BE2C (cell line): Measurements from ENCODE around the gene ASPG.

Experiments
- DNase-seq: peaks from one replicate; pipeline ENCODE4 v3.0.0-alpha.2; 2020
- H3K27me3 ChIP-seq: fragments of 250-450 bp; sonication (Bioruptor Pico); 2 replicates; pipeline ENCODE4 v1.5.1; 2020; ENCODE audit warnings: mild to moderate bottlenecking
- H3K36me3 ChIP-seq: fragments of 250-450 bp; sonication (Bioruptor Pico); 2 replicates; pipeline ENCODE4 v1.5.1; 2020; ENCODE audit warnings: mild to moderate bottlenecking
- H3K4me1 ChIP-seq: fragments of 250-450 bp; sonication (Bioruptor Pico); 2 replicates; pipeline ENCODE4 v1.5.1; 2020
- H3K4me3 ChIP-seq: 2 replicates; pipeline ENCODE4 v1.5.1; 2011; ENCODE audit warnings: low read depth, low read length
- H3K9me3 ChIP-seq: fragments of 250-450 bp; sonication (Bioruptor Pico); 2 replicates; pipeline ENCODE4 v1.5.1; 2020
- CTCF ChIP-seq: IDR thresholded peaks from 2 replicates; pipeline ENCODE4 v1.5.1; 2012; ENCODE audit warnings: mild to moderate bottlenecking, low read depth, low read length

Gene ASPG

GRCh38 chr14:104158827-104159798, 73.6 kb downstream of the ASPG start:
- H3K4me3 ChIP-seq = no peak overlapping the region
- peaks cover 78% of the 10 kb centered on the region for H3K36me3 ChIP-seq
- DNase-seq = peak; percentile 90
- H3K9me3 ChIP-seq = no peaks in the 10 kb centered on the region
- TF ChIP-seq CTCF = no peak
- no peaks in the 10 kb centered on the region for H3K27me3 ChIP-seq
- H3K4me1 ChIP-seq = peaks cover 45% of the 10 kb centered on the region

DNA sequence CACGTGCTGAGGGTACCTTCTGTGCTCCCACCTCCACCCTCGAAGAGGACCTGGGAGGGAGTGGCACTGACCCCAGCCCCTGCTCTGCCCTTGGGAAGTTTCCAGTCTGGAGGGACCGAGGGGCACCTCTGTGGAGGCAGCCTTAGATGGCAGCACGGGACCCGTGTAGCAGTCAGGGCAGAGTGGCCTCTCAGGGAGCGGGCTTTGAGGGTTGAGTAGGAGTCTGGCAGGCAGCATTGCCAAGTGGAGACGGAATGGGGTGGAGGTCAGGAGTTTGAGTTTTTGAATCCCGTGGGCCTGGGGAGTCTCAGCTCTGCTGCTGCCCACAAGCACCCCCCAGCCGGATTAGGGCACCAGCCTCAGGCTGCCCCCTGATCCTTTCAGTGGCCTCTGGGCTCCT, 74.5 kb downstream of the ASPG start:
- peaks cover 49% of the 10 kb centered on the region for H3K4me1 ChIP-seq
- DNase-seq = no peak
- H3K9me3 ChIP-seq = no peaks in the 10 kb centered on the region
- H3K4me3 ChIP-seq = no peak overlapping the region
- H3K36me3 ChIP-seq = peaks cover 70% of the 10 kb centered on the region
- H3K27me3 ChIP-seq = no peaks in the 10 kb centered on the region
- TF ChIP-seq CTCF = no peak

- no peak overlapping the region for H3K4me3 ChIP-seq
- peaks cover 62% of the 10 kb centered on the region for H3K36me3 ChIP-seq
- TF ChIP-seq CTCF = no peak
- peaks cover 46% of the 10 kb centered on the region for H3K4me1 ChIP-seq
- no peak for DNase-seq
- H3K27me3 ChIP-seq = no peaks in the 10 kb centered on the region
- no peaks in the 10 kb centered on the region for H3K9me3 ChIP-seq
Observed at GRCh38 chr14:104161602-104162367, 76.3 kb downstream of the ASPG start.

DNA sequence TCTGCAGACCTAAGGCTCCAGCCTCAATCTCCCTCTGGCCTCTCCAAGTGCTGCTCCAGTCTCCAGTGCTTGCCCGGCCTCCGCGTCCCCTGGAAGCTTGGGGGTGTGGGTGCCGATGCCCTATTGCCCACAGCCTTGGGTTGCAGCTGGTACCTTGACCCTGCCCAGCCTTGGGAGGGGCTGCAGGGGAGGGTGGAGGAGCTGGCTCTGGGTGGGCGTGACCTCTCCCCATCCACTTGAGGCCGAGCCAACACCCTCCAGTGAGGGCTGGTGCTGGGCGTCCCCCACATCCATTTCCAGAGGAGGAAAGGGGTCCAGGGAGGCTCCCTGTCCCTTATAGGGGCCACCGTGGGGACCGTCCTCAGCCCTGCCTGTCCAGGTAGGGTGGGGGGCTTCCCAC, 77.0 kb downstream of the ASPG start:
- Histone ChIP-seq H3K4me3 (no peak overlapping the region), H3K27me3 (no peaks in the 10 kb centered on the region), H3K36me3 (peaks cover 64% of the 10 kb centered on the region), H3K9me3 (no peaks in the 10 kb centered on the region), H3K4me1 (peaks cover 42% of the 10 kb centered on the region)
- TF ChIP-seq CTCF = no peak
- no peak for DNase-seq

DNA sequence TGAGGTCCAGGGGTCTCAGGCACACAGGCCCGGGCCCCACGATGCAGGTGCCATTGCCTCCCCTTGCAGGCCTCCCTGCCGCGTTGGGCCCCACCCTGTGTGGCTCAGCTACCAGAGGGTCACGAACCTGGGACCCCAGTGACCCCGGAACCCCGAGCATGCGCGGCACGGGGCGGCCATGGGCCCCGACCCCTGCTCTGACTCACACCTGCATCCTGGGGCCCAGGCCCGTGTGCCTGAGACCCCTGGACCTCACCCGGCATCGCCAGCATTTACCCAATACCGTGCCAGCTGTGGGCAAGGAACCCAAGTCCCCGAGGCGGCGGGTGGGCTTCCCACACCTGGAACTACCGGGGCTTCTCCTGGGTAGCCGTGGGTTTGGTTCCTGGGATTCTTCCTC, 78.0 kb downstream of the ASPG start:
- Histone ChIP-seq H3K36me3 (peaks cover 64% of the 10 kb centered on the region), H3K4me1 (peaks cover 42% of the 10 kb centered on the region), H3K4me3 (no peak overlapping the region), H3K9me3 (no peaks in the 10 kb centered on the region), H3K27me3 (no peaks in the 10 kb centered on the region)
- no peak for DNase-seq
- no peak for TF ChIP-seq CTCF
